Upper lobe of left lung (tissue), 4 donors: ENCODE results near the gene DENND5A.

ENCODE experiments used
- EP300 ChIP-seq, 4 donors: sonication (generic); formaldehyde crosslinking; IDR thresholded peaks; one replicate each; pipeline ENCODE4 v1.5.1; 2017; ENCODE audit warnings: antibody characterized with exemption in 4 of 4, control low read depth in 2 of 4
- POLR2A ChIP-seq, 4 donors: fragments of 450-650 bp; IDR thresholded peaks; one replicate each; pipeline ENCODE4 v1.5.1; 2016 to 2017; ENCODE audit warnings: antibody characterized with exemption in 4 of 4, mild to moderate bottlenecking in 2 of 4
- POLR2AphosphoS5 ChIP-seq, 2 donors: sonication (generic); formaldehyde crosslinking; IDR thresholded peaks; one replicate each; pipeline ENCODE4 v1.5.1; 2017; ENCODE audit warnings: antibody characterized with exemption in 2 of 2
- TF ChIP-seq, protein P1 (sequence below), 6 experiments: fragments of 450-650 bp in 4 of 6; fragments of 200-600 bp in 2 of 6; sonication (generic) in 2 of 6; IDR thresholded peaks; one replicate each; pipeline ENCODE4 v1.5.1; 2016 to 2019; ENCODE audit warnings: antibody characterized with exemption in 6 of 6

DNA sequence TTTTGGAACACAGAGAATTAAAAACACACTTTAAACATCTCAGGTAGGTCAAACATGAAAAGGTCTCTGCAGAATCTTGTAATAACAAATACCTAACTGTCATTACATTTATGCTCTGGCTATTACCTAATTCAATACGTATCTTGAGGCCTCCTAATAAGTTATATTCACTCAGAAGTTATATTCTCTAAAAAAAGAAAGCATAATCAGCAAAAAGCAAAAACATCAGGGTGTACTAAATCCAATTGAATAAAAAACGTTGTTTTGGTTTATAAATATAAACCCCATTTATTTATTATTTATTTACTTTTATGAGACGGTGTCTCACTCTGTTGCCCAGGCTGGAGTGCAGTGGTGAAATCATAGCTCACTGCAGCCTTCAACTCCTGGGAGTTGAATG is 39.0 kb upstream of the DENND5A start:
- TF ChIP-seq, protein P1, sequence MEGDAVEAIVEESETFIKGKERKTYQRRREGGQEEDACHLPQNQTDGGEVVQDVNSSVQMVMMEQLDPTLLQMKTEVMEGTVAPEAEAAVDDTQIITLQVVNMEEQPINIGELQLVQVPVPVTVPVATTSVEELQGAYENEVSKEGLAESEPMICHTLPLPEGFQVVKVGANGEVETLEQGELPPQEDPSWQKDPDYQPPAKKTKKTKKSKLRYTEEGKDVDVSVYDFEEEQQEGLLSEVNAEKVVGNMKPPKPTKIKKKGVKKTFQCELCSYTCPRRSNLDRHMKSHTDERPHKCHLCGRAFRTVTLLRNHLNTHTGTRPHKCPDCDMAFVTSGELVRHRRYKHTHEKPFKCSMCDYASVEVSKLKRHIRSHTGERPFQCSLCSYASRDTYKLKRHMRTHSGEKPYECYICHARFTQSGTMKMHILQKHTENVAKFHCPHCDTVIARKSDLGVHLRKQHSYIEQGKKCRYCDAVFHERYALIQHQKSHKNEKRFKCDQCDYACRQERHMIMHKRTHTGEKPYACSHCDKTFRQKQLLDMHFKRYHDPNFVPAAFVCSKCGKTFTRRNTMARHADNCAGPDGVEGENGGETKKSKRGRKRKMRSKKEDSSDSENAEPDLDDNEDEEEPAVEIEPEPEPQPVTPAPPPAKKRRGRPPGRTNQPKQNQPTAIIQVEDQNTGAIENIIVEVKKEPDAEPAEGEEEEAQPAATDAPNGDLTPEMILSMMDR (IDR thresholded peaks at IDR 0.05) = no peak
- TF ChIP-seq POLR2A (IDR thresholded peaks at IDR 0.05) (no peak), POLR2AphosphoS5 (IDR thresholded peaks at IDR 0.05) (no peak), EP300 (IDR thresholded peaks at IDR 0.05) (no peak)
